Right lobe of liver (tissue), 4 donors: Measurements from ENCODE around the gene FRMPD3.

Experiments
- POLR2A ChIP-seq: fragments of 450-650 bp; IDR thresholded peaks from one replicate; pipeline ENCODE4 v1.6.1; 2017; ENCODE audit warnings: antibody characterized with exemption, mild to moderate bottlenecking
- TF ChIP-seq, protein P1 (sequence below), 4 donors: fragments of 200-600 bp in 3 of 4; fragments of 450-650 bp in 1 of 4; IDR thresholded peaks; one replicate each; pipeline versions ENCODE4 v1.5.1 to v1.8.0; 2016 to 2022; ENCODE audit warnings: antibody characterized with exemption in 4 of 4, mild to moderate bottlenecking in 2 of 4
- donor health status: DM: no; HTN: no; CAD: no.
- donor health status: DM: no; HTN: no; CAD: no.
- donor health status: DM: no; HTN: yes; CAD: no.

DNA sequence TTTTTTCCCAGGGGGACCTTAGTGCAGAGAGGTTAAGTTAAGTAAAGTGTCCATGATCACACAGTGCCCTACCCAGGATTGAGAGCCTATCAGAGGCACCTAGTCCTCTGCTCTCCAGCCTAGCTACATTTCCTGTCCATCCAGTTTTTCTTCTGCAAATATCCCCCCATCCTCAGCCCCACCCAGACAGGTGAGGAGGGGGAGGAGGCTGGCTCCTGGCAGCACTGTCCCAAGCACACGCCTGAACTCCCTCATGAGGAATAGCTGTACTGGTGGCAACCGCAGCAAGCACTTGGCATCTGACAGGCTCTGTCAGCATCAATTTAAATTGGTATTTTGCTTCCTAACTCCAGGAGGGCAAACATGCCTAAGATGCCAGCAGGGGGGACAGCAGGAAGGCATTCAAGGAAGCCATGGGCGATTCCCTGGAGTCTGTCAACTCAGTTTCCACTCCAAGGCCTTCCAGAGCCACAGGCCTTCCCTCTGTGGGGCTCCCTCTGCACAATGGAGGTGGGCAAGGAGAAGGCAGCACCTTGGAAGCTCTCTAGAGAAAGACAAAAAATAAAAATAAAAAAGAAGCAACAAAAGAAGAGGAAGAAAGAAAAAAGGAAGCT lies 6.4 kb upstream of the FRMPD3 start:
- TF ChIP-seq, protein P1, sequence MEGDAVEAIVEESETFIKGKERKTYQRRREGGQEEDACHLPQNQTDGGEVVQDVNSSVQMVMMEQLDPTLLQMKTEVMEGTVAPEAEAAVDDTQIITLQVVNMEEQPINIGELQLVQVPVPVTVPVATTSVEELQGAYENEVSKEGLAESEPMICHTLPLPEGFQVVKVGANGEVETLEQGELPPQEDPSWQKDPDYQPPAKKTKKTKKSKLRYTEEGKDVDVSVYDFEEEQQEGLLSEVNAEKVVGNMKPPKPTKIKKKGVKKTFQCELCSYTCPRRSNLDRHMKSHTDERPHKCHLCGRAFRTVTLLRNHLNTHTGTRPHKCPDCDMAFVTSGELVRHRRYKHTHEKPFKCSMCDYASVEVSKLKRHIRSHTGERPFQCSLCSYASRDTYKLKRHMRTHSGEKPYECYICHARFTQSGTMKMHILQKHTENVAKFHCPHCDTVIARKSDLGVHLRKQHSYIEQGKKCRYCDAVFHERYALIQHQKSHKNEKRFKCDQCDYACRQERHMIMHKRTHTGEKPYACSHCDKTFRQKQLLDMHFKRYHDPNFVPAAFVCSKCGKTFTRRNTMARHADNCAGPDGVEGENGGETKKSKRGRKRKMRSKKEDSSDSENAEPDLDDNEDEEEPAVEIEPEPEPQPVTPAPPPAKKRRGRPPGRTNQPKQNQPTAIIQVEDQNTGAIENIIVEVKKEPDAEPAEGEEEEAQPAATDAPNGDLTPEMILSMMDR (IDR thresholded peaks at IDR 0.05), result no peak
- no peak for TF ChIP-seq POLR2A
